Stimulated activated CD4-positive, alpha-beta T cell treated with anti-CD3 and anti-CD28 coated beads, Interleukin-15, amount 100 ng/mL, for 1 hour (primary cell): ENCODE results near the gene CCDC74B.
"Not testable (repeated sequence)": the region's sequence is repeated elsewhere in the genome, so short reads cannot be mapped to it uniquely, and the experiment has no call there.

Source experiments
- DNase-seq, 2 donors: peaks; one replicate each; pipeline ENCODE4 v3.0.0-alpha.2; 2020; ENCODE audit warnings: low read depth in 1 of 2, low spot score in 1 of 2

CCDC74B gene

DNA sequence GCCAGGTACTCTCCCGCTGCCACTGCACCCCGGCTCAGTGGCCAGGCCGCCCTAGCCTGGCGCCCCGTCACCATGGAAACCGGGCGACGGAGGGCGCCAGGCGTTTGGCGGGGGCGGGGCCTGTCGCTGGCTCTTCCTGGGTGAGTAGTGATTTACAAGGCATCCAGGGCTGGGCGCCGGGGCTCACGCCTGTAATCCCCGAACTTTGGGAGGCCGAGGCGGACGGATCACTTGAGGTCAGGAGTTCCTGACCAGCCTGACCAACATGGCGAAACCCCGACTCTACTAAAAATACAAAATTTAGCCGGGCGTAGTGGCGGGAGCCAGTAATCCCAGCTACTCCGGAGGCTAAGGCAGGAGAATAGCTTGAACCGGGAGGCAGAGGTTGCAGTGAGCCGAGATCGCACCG, at the start of gene CCDC74B:
CCDC74B (minus strand) TSS at position 107 of the 409 bp plus-strand sequence. CDS start 116 bp downstream, outside the sequence.
- DNase-seq, result peak; percentile 27 to 28

DNA sequence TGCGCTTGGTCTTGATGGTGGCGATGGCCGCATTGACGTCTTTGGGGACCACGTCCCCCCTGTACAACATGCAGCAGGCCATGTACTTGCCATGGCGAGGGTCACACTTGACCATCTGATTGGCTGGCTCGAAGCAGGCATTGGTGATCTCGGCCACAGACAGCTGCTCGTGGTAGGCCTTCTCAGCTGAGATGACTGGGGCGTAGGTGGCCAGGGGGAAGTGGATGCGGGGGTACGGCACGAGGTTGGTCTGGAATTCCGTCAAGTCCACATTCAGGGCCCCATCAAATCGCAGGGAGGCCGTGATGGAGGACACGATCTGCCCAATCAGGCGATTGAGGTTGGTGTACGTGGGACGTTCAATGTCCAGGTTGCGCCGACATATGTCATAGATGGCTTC, 48.9 kb upstream of the CCDC74B start:
- not testable (repeated sequence) for DNase-seq

DNA sequence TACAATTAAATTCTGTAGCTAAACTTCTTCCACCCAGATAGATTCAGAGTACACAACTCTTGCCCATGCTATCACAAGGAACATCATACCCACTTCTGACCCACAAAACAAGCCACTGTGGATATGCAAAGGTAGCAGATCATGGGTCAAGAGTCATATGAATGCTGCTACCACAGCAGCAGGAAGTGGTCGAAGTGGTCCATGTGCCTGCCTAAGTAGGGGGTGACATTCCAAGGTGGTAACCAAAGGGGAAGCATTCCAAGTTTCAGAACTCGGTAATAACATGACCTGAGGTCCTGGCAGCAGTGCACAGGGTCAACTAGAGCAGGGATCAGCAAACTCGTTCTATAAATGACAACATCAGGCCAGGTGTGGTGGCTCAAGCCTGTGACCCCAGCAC, 47.5 kb upstream of the CCDC74B start:
- DNase-seq, result not testable (repeated sequence)

DNA sequence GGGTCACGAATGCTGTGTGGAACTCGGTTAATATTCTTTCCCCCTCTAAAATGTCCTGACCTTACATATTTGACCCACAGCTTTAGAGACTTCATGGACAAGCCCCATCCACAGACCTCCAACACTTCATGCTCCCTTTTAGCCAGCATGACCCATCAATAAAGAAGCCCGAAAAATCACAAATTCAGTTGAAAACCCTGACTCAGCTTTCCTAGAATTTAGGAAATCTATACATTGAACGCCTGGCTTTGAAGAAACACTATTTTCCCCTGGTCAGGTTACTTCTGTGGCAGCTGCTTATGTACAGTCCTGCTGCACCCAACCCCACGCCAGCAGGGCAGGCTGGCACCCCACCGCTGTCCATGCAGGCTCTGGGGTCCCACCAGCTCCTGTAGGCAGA, 46.4 kb upstream of the CCDC74B start:
- DNase-seq, result not testable (repeated sequence)

DNA sequence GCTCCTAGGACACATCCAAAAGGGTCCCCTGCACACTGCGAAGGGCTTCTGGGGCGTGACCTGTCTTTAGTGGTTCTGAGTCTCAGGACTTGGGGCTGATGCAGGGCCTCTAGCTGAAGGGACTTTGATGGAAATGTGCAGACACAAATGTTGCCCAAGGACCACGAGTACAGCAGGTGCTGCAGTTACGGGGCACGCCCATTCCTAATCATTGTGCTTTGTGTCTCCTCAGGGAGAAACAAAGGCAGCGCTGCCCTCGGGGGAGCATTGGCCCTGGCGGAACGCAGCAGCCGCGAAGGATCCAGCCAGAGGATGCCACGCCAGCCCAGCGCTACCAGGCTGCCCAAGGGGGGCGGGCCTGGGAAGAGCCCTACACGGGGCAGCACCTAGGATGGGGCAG, 45.3 kb upstream of the CCDC74B start:
- DNase-seq, result no peak

DNA sequence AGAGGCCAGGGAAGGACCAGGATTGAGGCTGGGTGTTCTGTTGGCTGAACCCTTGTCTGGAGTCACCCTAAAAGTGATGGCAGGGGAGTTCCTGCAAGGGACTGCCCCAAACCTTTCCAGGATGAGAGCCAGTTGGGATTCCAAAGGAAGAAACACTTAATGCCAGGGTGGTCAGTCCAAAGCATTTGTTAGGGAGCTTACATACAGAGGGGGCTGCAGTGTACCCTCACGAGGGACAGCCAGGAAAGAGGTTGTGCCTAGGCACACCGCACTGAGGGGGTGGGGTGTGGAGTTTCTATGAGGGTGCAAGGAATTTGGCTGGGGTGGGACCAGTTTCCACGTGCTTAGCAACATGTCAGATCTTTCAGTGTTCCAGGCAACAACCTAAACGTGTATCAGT, 44.0 kb upstream of the CCDC74B start:
- DNase-seq, result not testable (repeated sequence)

GRCh38 chr2:130187859-130188792, 43.2 kb upstream of the CCDC74B start:
- not testable (repeated sequence) for DNase-seq

GRCh38 chr2:130187268-130187667, 42.4 kb upstream of the CCDC74B start:
- DNase-seq, result no peak

DNA sequence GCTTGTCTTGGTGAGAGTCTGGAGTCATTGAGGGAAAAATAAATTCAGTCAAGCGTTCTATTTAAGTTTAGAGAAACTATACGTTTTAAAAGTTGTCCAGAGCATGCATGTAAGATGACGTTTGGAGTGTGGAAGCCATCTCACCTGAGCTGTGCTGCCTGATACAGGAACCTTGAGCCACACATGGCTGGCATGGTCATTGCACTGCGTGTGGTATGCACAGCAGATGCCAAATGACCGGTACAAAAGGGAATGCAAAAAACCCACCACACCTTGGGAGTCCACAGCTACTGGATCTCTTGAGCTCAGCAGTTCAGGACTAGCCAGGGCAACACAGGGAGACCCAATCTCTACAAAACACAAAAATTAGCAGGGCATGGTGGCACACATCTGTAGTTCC, 41.5 kb upstream of the CCDC74B start:
- no peak for DNase-seq

DNA sequence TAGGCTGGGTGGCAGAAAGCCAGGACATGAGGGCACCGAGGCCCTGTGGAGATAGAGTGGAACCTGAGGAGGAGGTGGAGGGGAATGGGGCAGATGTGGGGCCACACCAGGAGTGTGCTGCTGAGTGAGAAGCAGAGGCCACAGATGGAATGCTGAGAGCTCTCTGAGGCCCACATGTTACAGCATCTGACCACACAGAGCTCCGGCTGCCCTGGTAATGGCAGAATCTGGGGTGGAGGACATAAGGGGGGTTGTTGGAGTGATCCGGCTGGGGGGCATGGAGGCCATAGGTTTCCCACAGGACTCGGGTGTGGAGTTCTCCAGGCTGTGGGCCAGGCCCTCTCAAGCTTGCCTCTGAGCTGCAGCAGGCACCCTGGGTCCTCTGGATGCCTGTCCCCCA, 41.0 kb upstream of the CCDC74B start:
- no peak for DNase-seq

GRCh38 chr2:130185436-130185835, 40.5 kb upstream of the CCDC74B start:
- DNase-seq, result no peak

DNA sequence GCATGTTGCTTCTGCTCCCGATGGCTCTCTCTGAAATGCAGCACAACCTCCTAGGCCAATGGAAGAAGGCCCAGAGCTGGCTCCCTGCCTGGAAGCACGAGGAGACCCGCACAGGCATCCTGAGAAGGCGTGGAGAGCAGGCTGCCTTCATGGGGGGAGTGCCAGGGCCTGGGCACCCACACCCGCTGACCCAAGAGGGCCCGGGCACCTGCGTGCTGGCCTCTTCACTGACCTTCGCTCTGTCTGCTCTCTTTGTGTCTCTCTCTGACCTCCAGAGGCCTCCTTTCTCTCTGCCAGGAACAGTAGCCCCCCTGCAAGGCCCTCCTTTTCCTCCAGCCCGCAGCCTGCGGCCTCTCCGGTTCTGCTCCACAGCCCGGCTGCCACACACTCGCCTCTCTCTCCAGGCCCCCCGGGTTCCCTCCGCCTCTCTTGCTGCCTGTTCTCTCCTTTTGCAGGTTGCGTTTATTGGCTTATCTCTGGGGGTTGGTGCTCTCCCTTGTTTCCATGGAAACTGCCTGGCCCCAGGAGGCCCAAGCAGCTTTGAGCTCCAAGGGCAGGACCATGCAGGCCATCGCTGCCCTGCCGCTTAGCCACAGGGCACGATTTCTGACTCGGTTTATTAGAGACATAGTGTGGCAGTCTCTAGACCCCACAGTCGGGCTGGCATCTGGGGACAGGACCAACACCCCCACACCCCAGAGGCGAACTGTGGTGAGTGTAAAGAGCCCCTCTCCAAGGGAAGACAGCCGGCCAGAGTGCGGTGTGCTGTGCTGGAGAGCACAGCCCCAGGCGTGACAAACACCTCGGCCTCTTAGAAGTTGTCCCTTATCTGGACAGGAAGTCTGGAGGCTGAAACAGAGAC, 38.8 kb upstream of the CCDC74B start:
- no peak for DNase-seq

GRCh38 chr2:130182826-130183511, 38.1 kb upstream of the CCDC74B start:
- DNase-seq, result not testable (repeated sequence)

- peak; percentile 82 to 87 for DNase-seq
These were observed 37.2 kb upstream of the CCDC74B start, which contains the start of gene MZT2B for GRCh38 chr2:130181880-130182682. Gene MZT2B, plus strand, starts transcription at chr2:130182262. Its CDS starts 21 bp downstream, at chr2:130182283.

- DNase-seq, result peak; percentile 95 to 97
These were observed 36.5 kb upstream of the CCDC74B start, which contains the start of gene SMPD4 for GRCh38 chr2:130181325-130181879. Gene SMPD4, minus strand, starts transcription at chr2:130181602. Its CDS starts 5,010 bp downstream, at chr2:130176592.

- not testable (repeated sequence) for DNase-seq
These were observed 35.8 kb upstream of the CCDC74B start for GRCh38 chr2:130180404-130181324.

GRCh38 chr2:130174866-130175265, 30.0 kb upstream of the CCDC74B start:
- DNase-seq, result not testable (repeated sequence)

DNA sequence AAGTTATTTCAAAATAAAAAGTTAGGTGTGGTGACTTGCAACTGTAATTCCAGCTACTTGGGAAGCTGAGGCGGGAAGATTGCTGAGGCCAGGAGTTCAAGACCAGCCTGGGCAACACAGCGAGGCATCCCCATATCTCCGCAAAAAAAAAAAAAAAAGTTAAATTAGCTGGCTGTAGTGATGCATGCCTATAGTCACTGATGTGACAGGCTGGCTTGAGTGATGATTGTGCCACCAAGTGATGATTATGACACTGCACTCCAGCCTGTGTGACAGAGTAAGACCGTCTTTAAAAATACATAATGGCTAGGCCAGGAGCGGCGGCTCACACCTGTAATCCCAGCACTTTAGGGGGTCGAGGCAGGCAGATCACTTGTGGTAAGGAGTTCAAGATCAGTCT, 25.0 kb upstream of the CCDC74B start:
- DNase-seq, result no peak

DNA sequence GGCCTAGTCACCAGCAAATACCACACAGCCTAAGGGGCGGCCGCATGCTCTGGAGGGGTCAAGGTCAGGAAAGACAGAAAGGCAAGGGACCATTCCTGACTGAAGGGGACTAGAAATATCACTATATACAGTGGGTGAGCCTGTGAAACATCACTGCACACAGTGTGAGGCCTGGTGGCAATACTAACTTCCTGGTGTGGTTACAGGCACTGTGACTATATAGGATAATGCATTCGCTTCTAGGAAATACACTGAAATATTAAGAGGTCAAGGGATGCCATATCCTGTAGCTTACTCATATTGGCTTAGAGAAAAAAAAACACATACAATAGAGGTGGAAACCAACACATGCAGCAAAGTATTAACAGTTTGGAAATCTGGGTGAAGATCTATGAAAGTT, 24.3 kb upstream of the CCDC74B start:
- DNase-seq, result not testable (repeated sequence)
